ENCODE data around the gene COBL.

Gene COBL

GRCh38 chr7:51326656-51327286 lies 10.2 kb upstream of the COBL start:
- H2AFZ ChIP-seq (ENCODE audit: low read length), result no peak overlapping the region
- no peak overlapping the region for H3K9ac ChIP-seq (ENCODE audit: low read depth, low read length, poor library complexity, severe bottlenecking)
- H3K9me3 ChIP-seq (ENCODE audit: insufficient read depth, low read depth, low read length), result no peaks in the 10 kb centered on the region
- no peak overlapping the region for H3K4me3 ChIP-seq (ENCODE audit: low read length, poor library complexity, severe bottlenecking)
- no peaks in the 10 kb centered on the region for H3K4me1 ChIP-seq (ENCODE audit: insufficient read depth, low read length, poor library complexity, severe bottlenecking)
- TF ChIP-seq CTCF (conservative IDR thresholded peaks at IDR 0.05; ENCODE audit: low read length) (no peak), EZH2phosphoT487 (IDR thresholded peaks at IDR 0.05; ENCODE audit: borderline replicate concordance) (no peak)
- no peak overlapping the region for H3K4me2 ChIP-seq (ENCODE audit: low read depth, low read length, poor library complexity, severe bottlenecking)
- H3K79me2 ChIP-seq (ENCODE audit: insufficient read depth, low read length), result no peaks in the 10 kb centered on the region
- no peaks in the 10 kb centered on the region for H3K9me2 ChIP-seq (replicated peaks; ENCODE audit: low read depth, low read length)
- H3K36me3 ChIP-seq (ENCODE audit: insufficient read depth, low read length), result no peaks in the 10 kb centered on the region
- H3F3A ChIP-seq (ENCODE audit: low read depth), result no peaks in the 10 kb centered on the region
- no peaks in the 10 kb centered on the region for H3K27me3 ChIP-seq (ENCODE audit: insufficient read depth, low read length, poor library complexity, severe bottlenecking)
- H4K20me1 ChIP-seq (ENCODE audit: insufficient read depth, low read length, poor library complexity, severe bottlenecking), result no peaks in the 10 kb centered on the region

- Histone ChIP-seq H3K79me2 (ENCODE audit: insufficient read depth, low read length) (no peaks in the 10 kb centered on the region), H3K9ac (ENCODE audit: low read depth, low read length, poor library complexity, severe bottlenecking) (no peak overlapping the region), H2AFZ (ENCODE audit: low read length) (no peak overlapping the region), H4K20me1 (ENCODE audit: insufficient read depth, low read length, poor library complexity, severe bottlenecking) (no peaks in the 10 kb centered on the region), H3K36me3 (ENCODE audit: insufficient read depth, low read length) (no peaks in the 10 kb centered on the region), H3K4me1 (ENCODE audit: insufficient read depth, low read length, poor library complexity, severe bottlenecking) (no peaks in the 10 kb centered on the region), H3K9me3 (ENCODE audit: insufficient read depth, low read depth, low read length) (no peaks in the 10 kb centered on the region), H3K4me3 (ENCODE audit: low read length, poor library complexity, severe bottlenecking) (no peak overlapping the region), H3K9me2 (replicated peaks; ENCODE audit: low read depth, low read length) (no peaks in the 10 kb centered on the region), H3F3A (ENCODE audit: low read depth) (no peaks in the 10 kb centered on the region), H3K27me3 (ENCODE audit: insufficient read depth, low read length, poor library complexity, severe bottlenecking) (no peaks in the 10 kb centered on the region), H3K4me2 (ENCODE audit: low read depth, low read length, poor library complexity, severe bottlenecking) (no peak overlapping the region)
- no peak for TF ChIP-seq CTCF (conservative IDR thresholded peaks at IDR 0.05; ENCODE audit: low read length)
- TF ChIP-seq EZH2phosphoT487 (IDR thresholded peaks at IDR 0.05; ENCODE audit: borderline replicate concordance), result no peak
These were observed 9.3 kb upstream of the COBL start for GRCh38 chr7:51325908-51326307.

GRCh38 chr7:51325261-51325676 lies 8.7 kb upstream of the COBL start:
- H3K4me2 ChIP-seq (ENCODE audit: low read depth, low read length, poor library complexity, severe bottlenecking), result no peak overlapping the region
- no peaks in the 10 kb centered on the region for H3K27me3 ChIP-seq (ENCODE audit: insufficient read depth, low read length, poor library complexity, severe bottlenecking)
- no peak overlapping the region for H3K4me3 ChIP-seq (ENCODE audit: low read length, poor library complexity, severe bottlenecking)
- H3K9ac ChIP-seq (ENCODE audit: low read depth, low read length, poor library complexity, severe bottlenecking), result no peak overlapping the region
- no peak overlapping the region for H2AFZ ChIP-seq (ENCODE audit: low read length)
- TF ChIP-seq CTCF (conservative IDR thresholded peaks at IDR 0.05; ENCODE audit: low read length) (no peak), EZH2phosphoT487 (IDR thresholded peaks at IDR 0.05; ENCODE audit: borderline replicate concordance) (no peak)
- H3K79me2 ChIP-seq (ENCODE audit: insufficient read depth, low read length), result no peaks in the 10 kb centered on the region
- H3K36me3 ChIP-seq (ENCODE audit: insufficient read depth, low read length), result no peaks in the 10 kb centered on the region
- no peaks in the 10 kb centered on the region for H3K4me1 ChIP-seq (ENCODE audit: insufficient read depth, low read length, poor library complexity, severe bottlenecking)
- H3F3A ChIP-seq (ENCODE audit: low read depth), result no peaks in the 10 kb centered on the region
- no peaks in the 10 kb centered on the region for H3K9me3 ChIP-seq (ENCODE audit: insufficient read depth, low read depth, low read length)
- H4K20me1 ChIP-seq (ENCODE audit: insufficient read depth, low read length, poor library complexity, severe bottlenecking), result no peaks in the 10 kb centered on the region
- H3K9me2 ChIP-seq (replicated peaks; ENCODE audit: low read depth, low read length), result no peaks in the 10 kb centered on the region

All from Loucy (cell line).